Stimulated activated CD4-positive, alpha-beta T cell treated with anti-CD3 and anti-CD28 coated beads, Interleukin-15, amount 100 ng/mL, for 1 hour (primary cell): ENCODE data around the gene MEGF11.

Source experiments
- DNase-seq, 2 donors: peaks; one replicate each; pipeline ENCODE4 v3.0.0-alpha.2; 2020; ENCODE audit warnings: low read depth in 1 of 2, low spot score in 1 of 2

The MEGF11 gene

DNA sequence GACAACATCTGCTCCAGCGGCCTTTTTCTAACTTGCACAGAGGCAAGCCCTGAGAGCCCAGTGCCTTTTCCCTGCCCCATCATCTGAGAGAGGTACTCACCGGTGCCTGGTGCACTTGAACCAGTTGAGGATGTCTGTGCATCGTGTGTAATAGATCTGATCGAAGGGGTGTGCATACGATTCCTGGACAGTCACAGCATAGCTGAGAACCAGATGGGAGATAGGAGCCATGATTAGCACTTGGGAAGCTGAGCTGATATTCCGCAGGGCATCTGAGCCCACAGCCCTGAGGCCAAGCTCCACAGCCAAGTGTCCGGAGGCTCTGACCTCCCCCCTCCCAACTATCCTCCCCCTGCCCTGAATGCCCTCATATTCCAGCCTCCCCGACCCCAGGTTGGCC lies 129.8 kb downstream of the MEGF11 start:
- DNase-seq, result no peak

GRCh38 chr15:66120422-66120821 lies 133.1 kb downstream of the MEGF11 start:
- no peak for DNase-seq

GRCh38 chr15:66117841-66118240 lies 135.7 kb downstream of the MEGF11 start:
- DNase-seq, result no peak

GRCh38 chr15:66115568-66116206 lies 137.9 kb downstream of the MEGF11 start:
- no peak for DNase-seq

DNA sequence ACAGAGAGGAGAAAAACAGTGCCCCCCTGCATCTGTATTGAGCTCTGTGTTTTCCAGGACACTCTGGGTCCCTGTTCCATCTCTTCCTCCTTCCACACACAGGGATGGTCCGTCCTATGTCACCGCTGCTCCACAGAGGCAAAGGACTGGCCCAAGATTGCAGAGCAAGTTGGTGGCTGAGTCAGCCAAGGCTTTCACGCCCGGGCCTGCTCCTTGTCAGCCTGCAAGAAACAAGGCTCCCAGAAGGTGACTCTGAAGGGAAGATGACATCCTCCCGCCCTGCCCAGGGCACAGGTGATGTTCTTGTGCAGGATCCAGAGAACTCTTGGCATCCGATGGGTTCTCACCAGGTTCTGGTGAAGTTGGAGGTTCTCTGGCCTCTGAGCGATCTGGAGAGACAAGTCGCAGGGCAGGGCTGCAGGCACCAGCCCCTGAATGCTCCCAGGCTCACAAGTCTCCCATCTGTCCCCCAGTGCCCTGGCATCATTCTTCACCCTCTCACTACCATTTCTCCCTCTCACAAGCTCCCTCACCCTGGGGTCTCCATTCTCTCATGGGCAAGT lies 138.6 kb downstream of the MEGF11 start:
- no peak for DNase-seq

DNA sequence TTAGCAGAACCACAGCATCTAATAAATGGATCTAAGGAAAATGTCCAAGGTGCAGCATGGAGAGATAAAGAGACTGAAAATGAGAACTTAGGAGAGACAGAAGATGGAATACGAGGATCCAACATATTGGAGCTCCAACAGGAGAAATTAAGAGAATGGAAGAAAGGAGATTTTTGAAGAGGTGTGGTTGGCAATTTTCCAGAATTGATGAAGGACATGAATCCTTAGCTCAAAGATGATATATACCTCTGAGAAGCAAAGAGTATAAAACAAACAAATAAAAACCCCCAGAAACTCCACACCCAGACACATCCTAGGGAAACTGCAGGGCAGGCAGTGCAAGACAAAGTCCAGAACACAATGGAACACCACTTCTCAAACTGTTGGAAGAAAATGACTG lies 141.2 kb downstream of the MEGF11 start:
- DNase-seq, result no peak

- no peak for DNase-seq
Measured at GRCh38 chr15:66111363-66111762, 142.2 kb downstream of the MEGF11 start.

- DNase-seq, result no peak
Measured at GRCh38 chr15:66110864-66111263, 142.7 kb downstream of the MEGF11 start.

- no peak for DNase-seq
Measured at GRCh38 chr15:66109826-66110225, 143.7 kb downstream of the MEGF11 start.

GRCh38 chr15:66108483-66109265 lies 144.9 kb downstream of the MEGF11 start:
- DNase-seq, result no peak

- no peak for DNase-seq
Measured at GRCh38 chr15:66107070-66107469, 146.5 kb downstream of the MEGF11 start.

- no peak for DNase-seq
Measured at GRCh38 chr15:66105286-66106265, 148.0 kb downstream of the MEGF11 start.

- DNase-seq, result no peak
Measured at GRCh38 chr15:66103293-66103590, 150.3 kb downstream of the MEGF11 start.

DNA sequence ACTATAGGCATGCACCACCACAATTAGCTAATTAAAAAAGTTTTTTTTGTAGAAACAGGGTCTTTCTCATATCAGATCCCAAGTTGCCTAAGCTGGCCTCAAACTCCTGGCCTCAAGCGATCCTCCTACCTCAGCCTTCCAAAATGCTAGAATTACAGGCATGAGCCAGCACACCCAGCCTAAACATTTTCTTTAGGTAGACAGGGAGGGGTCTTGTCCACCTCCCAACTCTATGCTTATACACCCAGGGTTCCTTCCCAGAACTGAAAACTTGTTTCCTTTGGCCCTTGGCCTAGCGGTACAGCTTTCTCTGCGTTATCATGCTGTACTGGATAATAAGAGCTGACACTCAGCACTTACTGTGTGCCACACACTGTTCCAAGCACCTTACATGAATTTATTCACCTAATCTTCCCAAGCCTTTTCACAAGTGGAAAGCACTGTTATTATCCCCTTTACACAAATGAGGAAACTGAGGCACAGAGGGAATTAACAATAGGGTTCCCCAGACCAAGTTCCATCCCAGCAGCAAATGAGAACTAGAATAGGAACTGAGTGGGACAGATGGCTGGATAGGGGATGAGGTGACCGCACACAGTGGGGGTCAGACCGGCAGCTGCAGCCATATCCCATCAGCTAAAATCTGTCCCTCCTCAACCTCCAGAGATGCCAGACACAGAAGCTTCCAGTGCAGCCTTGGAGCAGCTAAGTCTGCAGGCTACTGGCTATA lies 150.8 kb downstream of the MEGF11 start:
- DNase-seq, result no peak

DNA sequence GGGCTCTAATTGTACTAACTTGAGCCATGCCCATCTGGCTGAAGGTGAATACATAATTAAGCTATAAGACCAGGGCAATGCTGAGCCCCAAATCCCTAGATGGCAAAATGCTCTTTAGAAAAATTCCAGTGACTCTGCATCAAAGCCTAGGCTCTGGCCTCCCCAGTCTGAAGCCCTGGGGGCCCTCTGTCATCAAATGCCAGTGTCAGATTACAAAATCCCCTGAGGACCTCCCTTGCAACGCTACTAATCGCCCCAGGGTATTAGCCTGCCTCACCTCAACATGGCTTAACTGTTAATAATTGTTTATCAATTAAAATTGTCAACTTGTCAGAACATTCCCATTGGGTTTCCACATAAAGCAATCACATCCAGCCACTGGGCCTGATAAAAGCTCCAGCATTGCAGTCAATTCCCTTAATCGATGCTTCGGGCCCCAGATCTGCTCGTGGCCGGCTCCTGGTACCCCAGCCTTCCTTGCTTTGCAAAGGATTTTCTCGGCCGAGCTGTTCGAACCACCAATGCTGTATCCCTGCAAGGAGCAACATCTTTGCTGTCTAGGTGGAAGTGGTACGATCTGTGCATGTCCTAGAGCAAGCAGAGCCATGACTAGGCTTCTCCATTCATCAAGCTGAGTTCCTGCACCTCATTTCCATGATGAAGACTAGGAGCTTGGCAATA lies 151.7 kb downstream of the MEGF11 start:
- DNase-seq, result no peak

DNA sequence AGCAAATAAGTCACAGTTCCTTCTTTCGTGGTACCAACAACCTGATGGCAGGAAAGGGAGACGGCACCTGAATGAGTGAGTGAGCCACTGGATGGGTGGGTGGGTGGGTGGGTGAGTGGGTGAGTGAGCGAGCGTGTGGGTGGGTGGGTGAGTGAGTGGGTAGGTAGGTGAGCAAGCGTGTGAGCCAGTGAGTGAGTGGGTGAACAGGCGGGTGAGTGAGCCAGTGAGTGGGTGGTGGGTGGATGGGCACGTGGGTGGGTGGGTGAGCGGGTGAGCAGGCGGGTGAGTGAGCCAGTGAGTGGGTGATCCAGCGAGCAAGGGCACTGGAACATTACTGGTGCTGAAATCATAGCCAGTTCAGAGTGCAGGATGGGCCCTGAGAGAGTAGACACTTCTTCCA lies 152.8 kb downstream of the MEGF11 start:
- DNase-seq, result no peak

DNA sequence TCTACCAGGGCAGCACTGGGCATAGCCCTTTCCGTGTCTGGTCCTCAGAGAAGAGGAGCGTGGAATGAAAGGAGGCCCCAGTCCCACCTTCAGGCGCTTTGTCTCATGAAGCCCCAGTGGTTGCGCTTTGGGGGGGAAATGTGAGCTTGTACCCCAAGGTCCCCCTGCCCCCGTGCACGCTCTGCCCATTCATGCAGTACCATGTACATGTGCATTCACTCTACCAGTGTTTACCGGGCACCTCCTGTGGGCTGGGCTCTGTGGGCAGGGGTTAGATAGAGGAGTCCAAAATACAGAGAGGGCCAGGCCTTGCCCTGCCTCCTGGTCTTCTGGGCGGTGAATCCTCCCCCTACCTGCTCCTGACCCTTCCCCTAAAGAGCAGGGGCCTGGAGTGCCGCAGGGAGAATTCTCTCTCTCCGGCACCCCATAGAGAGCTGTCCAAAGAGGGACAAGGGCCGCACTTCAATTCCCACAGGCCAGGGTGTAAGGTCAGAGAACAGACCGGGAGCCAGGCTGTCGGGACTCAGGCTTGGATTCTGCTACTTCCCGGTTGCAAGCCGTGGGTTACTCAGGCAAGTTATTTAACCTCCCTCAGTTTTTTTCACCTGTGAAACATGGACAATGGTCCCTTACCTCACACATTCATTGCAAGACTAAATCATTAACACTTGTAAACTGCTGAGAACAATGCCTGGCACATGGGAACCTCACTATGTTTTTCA lies 153.4 kb downstream of the MEGF11 start:
- DNase-seq, result no peak

GRCh38 chr15:66098022-66098363 lies 155.6 kb downstream of the MEGF11 start:
- DNase-seq, result no peak

GRCh38 chr15:66097151-66098021 lies 156.2 kb downstream of the MEGF11 start:
- no peak for DNase-seq
